HPDE6-E6E7 (cell line): Measurements from ENCODE around the gene CHST2.

Source experiments
- DNase-seq: peaks from one replicate; pipeline ENCODE4 v3.0.0; 2011; ENCODE audit warnings: missing footprints; ENCODE audit errors: extremely low spot score

CHST2 gene

DNA sequence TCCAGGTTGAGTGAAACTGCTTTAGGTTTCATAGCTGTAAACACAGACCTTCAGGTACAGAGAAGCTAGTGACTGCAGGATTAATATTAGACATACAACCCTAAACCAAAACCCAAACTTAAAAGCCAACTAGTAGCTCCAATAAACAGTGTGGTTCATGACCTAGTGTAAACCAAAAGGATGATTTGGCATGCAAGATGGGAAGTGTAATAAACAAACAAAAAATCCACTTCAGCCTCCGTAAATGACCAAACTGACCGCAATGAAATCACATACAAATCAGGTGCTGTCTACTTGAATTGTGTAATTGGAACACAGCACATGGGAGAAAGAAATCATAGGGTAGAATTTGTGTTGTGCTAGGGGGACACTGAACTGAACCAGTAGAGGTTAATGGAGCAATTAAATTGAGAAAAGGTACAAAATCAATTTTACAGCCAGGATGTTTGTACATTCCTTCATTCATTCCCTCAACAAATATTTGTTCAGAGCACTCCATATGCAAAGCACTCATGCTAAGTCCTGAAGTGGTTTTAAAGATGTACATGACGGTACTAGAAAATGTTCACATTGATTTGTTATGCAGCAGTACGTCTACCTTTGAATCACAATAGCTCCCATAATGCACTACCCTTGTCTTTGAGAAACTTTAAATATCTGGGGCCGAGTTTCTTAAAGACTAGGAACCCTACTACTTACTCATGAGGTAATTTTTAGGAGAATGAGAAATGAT, 21.4 kb upstream of the CHST2 start:
- no peak for DNase-seq

GRCh38 chr3:143099210-143099609, 20.4 kb upstream of the CHST2 start:
- no peak for DNase-seq

DNA sequence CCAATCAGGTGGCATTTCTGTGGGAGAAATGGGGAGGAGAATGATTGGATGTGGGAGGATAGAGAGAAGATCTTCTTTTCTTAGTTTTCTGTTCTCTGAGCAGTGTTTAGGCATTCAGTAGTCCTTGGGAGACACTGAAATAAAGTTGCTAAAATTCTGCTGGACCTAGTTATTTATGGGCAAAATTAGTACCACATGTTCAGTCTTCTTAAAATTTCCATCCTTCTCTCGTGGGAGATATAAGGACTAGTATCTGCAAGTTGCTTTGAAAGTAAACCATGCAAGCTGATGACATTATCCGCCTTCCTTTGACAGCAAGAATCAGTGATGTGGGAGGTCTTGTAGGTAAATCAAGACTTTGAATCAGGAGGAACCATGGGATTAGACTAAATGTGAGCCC, 19.9 kb upstream of the CHST2 start:
- DNase-seq, result no peak

DNA sequence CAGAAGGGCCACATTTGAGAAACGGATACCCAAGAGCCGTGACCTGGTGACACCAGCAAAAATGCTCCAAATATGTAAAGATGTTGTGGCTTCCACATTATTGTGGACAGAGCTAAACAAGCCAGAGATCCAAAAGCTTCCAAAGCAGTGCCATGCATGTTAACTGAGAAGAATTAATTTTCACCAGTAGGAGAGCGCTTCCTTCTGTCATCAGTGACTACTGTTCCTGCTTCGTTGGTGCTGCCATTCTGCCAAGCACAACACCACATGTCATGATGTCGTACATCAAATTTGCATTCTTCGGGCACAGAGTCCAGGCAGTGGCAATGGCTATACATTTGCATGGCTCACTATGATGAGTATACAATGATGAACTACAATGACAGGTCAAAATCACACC, 19.1 kb upstream of the CHST2 start:
- no peak for DNase-seq

- DNase-seq, result no peak
These were observed 17.7 kb upstream of the CHST2 start for GRCh38 chr3:143101792-143102381.

DNA sequence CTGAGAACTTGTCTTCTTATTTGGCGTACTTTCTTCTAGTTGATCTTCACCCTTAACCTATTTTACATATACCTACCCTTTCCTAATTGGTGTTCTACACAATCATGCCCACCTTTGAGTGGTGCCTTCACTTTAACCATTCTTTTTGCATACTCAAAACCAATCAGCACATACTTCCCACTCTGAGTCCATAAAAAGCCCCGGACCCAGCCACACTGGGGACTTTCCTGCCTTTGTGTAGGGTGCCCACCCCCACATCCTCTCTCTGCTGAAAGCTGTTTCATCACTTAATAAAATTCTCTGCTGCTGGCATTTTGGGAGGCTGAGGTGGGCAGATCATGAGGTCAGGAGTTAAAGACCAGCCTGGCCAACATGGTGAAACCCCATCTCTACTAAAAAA, 15.9 kb upstream of the CHST2 start:
- DNase-seq, result no peak

DNA sequence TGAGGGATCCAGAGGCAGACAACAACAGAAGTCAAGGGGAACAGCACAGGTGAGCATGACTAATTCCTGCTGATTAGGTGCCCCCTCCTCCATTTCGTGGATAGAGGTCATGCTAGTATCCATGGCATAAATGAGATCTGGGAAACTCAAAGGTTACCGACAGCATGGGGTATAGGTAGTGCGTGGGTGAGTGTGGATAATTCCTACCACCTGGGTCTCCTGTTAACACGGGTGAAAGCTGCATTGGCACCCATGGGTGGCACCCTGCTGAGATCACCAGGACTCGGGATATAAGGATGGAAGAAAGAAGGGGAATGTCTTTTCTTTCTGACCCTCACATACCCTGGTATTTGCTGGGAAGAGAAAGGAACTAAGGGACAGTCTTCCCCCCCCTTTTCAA, 14.4 kb upstream of the CHST2 start:
- DNase-seq, result no peak

DNA sequence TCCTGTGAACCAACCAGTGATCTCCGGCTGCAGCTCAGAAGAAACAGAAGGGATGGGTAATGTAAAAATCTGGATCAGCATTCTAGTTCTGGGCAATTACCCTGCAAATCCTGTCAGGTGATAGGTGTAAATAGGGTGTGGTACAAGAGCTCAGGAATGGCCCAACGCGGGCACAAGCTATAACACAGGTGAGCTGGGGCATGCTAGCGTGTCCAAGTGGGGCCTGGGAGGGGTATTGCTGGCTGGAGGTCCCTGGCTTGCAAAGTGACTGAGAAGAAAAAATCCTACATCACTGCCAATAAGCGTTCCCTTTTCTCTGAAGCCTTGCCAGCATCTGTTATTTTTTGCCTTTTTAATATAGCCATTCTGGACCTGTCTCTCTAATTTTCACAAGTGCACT, 9.7 kb upstream of the CHST2 start:
- DNase-seq, result no peak

GRCh38 chr3:143110371-143110770, 9.2 kb upstream of the CHST2 start:
- no peak for DNase-seq

DNA sequence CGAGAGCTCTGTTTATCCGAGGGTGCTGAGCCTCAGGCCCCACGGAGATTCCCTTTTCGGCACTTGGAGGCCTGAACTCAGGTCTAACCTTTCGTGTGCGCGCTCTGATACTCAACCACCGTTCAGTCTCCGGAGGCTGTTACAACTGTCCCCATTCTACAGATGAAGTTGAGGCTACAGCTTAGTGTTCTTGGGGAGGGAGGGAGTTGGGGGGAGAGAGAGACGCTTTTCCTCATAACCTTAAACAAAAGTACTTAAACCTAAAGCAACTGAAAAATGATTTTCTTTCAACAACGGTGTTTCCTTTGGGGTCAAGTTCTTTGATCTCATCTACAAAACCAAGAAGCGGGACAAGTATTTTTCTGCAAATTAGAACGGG, 952 bp upstream of the CHST2 start:
- DNase-seq, result no peak

GRCh38 chr3:143119974-143120715, 574 bp downstream of the CHST2 start:
- no peak for DNase-seq

GRCh38 chr3:143120716-143121240, 1.2 kb downstream of the CHST2 start:
- DNase-seq, result no peak

DNA sequence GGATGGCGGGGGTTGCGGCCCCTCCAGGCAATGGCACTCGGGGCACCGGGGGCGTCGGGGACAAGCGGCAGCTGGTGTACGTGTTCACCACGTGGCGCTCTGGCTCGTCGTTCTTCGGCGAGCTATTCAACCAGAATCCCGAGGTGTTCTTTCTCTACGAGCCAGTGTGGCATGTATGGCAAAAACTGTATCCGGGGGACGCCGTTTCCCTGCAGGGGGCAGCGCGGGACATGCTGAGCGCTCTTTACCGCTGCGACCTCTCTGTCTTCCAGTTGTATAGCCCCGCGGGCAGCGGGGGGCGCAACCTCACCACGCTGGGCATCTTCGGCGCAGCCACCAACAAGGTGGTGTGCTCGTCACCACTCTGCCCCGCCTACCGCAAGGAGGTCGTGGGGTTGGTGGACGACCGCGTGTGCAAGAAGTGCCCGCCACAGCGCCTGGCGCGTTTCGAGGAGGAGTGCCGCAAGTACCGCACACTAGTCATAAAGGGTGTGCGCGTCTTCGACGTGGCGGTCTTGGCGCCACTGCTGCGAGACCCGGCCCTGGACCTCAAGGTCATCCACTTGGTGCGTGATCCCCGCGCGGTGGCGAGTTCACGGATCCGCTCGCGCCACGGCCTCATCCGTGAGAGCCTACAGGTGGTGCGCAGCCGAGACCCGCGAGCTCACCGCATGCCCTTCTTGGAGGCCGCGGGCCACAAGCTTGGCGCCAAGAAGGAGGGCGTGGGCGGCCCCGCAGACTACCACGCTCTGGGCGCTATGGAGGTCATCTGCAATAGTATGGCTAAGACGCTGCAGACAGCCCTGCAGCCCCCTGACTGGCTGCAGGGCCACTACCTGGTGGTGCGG, 1.9 kb downstream of the CHST2 start:
- no peak for DNase-seq

GRCh38 chr3:143122089-143122430, 2.5 kb downstream of the CHST2 start:
- DNase-seq, result no peak

GRCh38 chr3:143122608-143123352, 3.2 kb downstream of the CHST2 start:
- no peak for DNase-seq

GRCh38 chr3:143123353-143123984, 3.9 kb downstream of the CHST2 start:
- DNase-seq, result no peak

GRCh38 chr3:143124601-143125520, 5.3 kb downstream of the CHST2 start:
- no peak for DNase-seq

DNA sequence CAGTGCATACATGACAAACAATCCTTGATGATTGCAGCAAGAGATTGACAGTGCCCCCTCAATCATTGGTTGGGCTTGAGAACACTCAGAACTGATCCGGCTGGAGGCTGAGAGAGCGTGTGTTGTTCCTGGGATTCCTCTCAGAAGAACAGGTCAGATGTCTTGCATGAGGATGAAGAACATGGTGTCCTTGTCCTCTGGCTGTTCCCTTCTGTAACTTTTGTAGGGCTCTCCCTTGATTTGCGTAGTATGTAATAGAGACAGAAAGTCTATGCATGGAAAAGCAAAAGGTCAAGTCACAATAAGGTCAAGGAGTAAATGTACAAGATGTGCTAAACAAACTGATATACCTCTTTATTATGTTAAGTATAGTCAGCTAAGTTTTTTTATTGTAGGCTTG, 8.2 kb downstream of the CHST2 start:
- DNase-seq, result no peak

- DNase-seq, result no peak
These were observed 8.8 kb downstream of the CHST2 start for GRCh38 chr3:143128227-143128955.
